Left renal pelvis (tissue), 4 donors: ENCODE results near the gene GYPC. TPM values are rescaled to one million over a fixed set of nuclear protein-coding genes. Genes with fewer than 3 reads are reported as not detected.

Experiments used
- DNase-seq, 4 donors: peaks; one replicate each; pipeline ENCODE4 v3.0.0-alpha.2; 2013; ENCODE audit warnings: low read depth in 4 of 4, low spot score in 3 of 4
- polyA plus RNA-seq, 4 donors: library from polyadenylated mRNA; unstranded; fragments of 120-200 nt; gene quantifications; one replicate each; pipeline ENCODE4 v1.2.1, GENCODE V29; 2013; ENCODE audit not compliant: insufficient read length in 4 of 4

GYPC gene
- polyA plus RNA-seq, 4 donors, result 55.9 to 108 (median 56.8) TPM

DNA sequence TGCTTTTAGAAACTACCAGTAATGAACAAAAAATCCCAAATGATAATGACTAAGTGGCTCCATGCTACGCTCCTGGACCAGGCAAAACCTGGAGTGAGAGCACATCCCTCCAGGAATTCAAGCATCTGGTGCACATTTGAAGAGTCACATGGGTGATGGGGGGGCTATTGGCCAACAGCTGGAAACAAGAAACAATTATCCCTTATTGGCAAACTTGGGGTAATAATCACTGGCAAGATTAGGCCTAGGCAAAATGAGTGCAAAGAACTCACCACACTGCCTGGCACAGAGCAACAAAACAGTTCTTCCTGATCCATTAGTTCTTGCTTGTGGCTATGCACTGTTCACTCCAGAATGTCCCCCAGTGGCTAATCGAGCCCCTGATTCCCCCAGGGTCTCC, 66.1 kb downstream of the GYPC start:
- DNase-seq, result no peak

GRCh38 chr2:126722546-126722945, 66.6 kb downstream of the GYPC start:
- DNase-seq, result no peak

GRCh38 chr2:126723281-126723815, 67.4 kb downstream of the GYPC start:
- no peak for DNase-seq

DNA sequence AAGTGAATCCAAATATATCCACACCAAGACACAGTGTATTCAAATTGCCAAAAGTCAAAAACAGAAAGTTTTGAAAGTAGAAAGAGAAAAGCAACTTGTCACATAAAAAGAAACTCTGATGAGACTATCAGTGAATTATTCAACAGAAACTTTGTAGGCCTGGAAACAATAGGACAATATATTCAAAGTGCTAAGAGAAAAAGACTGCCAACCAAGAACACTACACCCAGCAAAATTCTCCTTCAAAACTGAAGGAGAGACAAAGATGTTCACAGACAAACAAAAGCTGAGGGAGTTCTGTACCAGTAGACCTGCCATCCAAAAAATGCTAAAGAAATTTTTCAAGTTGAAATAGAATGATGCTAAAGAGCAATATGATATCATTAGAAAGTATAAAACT, 69.6 kb downstream of the GYPC start:
- no peak for DNase-seq

DNA sequence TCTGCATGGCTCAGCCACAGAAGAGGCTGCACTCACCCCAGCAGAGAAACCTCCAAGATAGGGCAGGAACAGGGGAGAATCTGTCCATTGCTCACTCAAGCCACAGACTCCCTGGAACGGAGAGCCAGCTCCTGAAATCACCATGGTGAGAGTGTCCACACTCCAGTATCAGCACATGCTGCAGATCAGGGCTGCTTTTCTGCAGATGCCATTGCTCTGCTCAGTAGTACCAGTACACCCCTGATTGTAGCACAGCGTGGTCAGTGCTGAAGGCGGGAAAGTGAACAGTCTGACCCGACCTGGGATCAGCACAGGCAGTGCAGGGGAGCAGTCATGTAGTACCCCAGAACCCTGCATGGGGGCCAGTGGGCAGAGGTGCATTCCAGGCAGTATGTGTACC, 73.9 kb downstream of the GYPC start:
- no peak for DNase-seq

DNA sequence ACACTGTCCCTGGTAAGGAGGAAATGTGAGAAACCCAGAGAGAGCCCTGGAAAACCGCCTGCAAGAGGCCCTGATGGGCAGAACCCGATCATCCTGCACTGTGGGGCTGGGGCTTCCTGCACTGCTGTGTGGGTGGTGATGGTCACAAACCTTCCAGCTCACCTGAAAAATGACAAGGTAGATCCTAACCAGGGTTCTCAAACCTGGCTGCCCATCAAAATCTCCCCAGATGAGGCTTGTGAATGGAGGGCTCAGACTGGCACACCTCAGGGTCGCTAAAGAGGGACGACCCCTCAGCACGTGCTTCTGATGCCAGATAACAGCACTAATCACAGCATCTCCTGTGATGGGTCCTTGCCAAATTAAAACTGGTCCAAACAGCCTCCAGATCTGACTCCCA, 74.7 kb downstream of the GYPC start:
- DNase-seq, result no peak

DNA sequence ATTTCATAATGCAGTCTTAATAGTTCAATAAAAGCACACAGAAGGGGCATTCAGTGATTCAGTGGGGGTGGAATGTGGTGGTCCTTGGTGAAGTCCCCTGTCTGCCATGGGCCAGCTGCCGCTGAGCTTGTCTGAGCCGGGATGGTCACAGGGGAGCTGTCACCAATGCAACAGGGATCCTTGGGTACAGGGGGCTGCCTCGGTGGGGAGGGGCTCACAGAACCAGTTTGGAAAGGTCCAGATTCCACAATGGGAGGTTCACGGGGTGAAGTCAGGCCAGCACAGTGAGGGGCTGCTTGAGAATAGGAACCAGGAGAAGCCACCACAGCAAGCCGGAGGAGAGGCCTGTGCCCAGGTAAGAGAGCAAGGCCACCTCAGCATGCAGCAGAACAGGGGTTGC, 75.4 kb downstream of the GYPC start:
- no peak for DNase-seq

DNA sequence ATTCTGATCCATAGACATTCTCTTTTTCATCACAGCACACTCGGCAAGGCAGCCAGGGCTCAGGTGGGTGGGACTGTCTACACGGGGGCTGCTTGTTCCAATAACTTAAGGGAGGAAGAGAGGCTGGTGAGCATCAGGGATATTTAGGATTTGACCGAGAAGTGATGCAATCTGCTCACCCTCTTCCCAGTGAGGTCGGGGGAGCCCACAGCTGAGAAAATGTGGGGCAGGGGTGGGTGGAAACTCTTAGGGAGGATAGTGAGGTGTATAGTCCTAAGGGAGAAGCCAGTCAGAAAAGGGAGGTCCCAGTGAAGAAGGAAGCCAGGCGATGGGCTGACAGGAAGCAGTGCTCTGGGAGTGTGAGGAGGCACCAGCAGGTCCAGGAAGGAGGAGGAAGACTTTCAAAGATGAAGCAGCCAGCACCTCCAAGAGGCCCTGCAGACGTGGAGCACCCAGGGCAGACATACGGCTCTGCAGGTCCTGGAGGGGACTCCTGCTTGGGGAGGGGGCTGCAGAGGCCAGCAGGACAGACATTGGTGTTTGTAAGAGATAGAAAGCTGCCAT, 76.8 kb downstream of the GYPC start:
- no peak for DNase-seq

DNA sequence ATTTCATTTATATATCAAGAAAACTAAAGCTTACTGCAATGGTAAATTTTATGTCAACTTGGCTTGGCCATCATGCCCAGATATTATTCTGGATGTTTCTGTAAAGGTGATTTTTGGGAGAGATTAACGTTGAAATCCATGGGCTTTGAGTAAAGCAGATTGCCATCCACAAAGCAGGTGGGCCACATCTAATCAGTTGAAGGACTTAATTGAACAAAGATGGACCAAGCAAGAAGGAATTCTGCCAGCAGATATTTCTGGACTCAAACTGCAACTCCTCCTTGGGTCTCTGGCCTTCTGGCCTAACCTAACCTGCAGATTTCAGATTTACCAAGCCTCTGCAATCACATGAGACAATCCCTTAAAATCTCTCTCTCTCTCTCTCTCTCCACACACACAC, 77.8 kb downstream of the GYPC start:
- DNase-seq, result no peak

GRCh38 chr2:126736133-126736874, 80.3 kb downstream of the GYPC start:
- no peak for DNase-seq

DNA sequence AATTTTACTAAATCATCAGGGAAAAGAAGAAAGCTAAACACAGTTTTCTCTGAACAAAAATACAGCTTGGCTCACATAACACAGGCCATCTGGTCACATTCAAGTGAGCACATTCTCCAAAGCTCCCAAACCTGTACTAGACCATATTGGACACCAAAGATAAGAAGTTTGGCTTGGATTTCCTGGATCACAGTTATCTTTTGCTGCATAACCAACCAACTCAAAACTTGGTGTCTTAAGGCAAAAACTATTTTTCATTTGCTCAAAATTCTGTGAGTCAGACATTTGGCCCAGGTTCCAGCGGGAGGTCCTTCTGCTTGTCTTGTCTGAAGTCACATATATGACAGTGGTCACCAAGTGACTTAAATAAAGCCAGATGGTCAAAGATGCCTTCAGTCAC, 83.2 kb downstream of the GYPC start:
- no peak for DNase-seq

GRCh38 chr2:126744640-126745039, 88.7 kb downstream of the GYPC start:
- no peak for DNase-seq

Other genes with a start within 250 kb of the GYPC start
- gene TEX51, start 242.7 kb downstream of the GYPC start, polyA plus RNA-seq, result not detected